Pancreas (tissue), 10 donors: Measurements from ENCODE around the gene RPS3A. TPM values are rescaled to one million over a fixed set of nuclear protein-coding genes. Genes with fewer than 3 reads are reported as not detected.
"Not testable (repeated sequence)": the region's sequence is repeated elsewhere in the genome, so short reads cannot be mapped to it uniquely, and the experiment has no call there.

ENCODE experiments used
- ATAC-seq, 4 donors: fragments of 200-7000 bp; cut with Tn5 transposase; one replicate each; pipeline versions ENCODE4 v1.8.0 to v1.9.1; 2020; ENCODE audit warnings: mild to moderate bottlenecking in 4 of 4, moderate library complexity in 4 of 4
- DNase-seq, 6 donors: peaks; one replicate each; pipeline ENCODE4 v3.0.0-alpha.2; 2020
- FAIRE-seq: peaks from 2 replicates; lab custom pipeline; 2012; peaks lifted over from hg19 to GRCh38; lab: Jason Lieb, UNC
- H3K27ac ChIP-seq, 4 donors: fragments of 200-600 bp; sonication (generic); 1 replicate in 3 of 4; 2 replicates in 1 of 4; pipeline versions ENCODE4 v1.5.0 to v1.8.0; 2020
- H3K27me3 ChIP-seq, 4 donors: fragments of 200-600 bp; one replicate each; pipeline ENCODE4 v1.8.0; 2021
- H3K36me3 ChIP-seq, 3 donors: fragments of 200-600 bp; sonication (generic) in 1 of 3; one replicate each; pipeline versions ENCODE4 v1.5.0 to v1.8.0; 2020 to 2021
- H3K4me1 ChIP-seq, 3 donors: fragments of 200-600 bp; one replicate each; pipeline ENCODE4 v1.8.0; 2021
- H3K4me3 ChIP-seq, 4 donors: fragments of 200-600 bp; sonication (generic) in 2 of 4; one replicate each; pipeline versions ENCODE4 v1.5.0 to v1.8.0; 2020 to 2021
- H3K9me3 ChIP-seq, 4 donors: fragments of 200-600 bp; one replicate each; pipeline ENCODE4 v1.8.0; 2021
- CTCF ChIP-seq, 4 donors: fragments of 200-600 bp; sonication (generic) in 3 of 4; IDR thresholded peaks; one replicate each; pipeline versions ENCODE4 v1.5.0 to v1.8.0; 2021; ENCODE audit warnings: antibody characterized with exemption in 4 of 4
- WGBS, 2 donors: extraction: QIAGEN DNeasy Blood & Tissue Kit; methylation state at CpG; one replicate each; pipeline ENCODE4 v1.1.7; 2013; 5-methylcytosine and 5-hydroxymethylcytosine counted together
- intact Hi-C, 3 donors: fragments of 100-400 bp; cut with DNase I; formaldehyde crosslinking; loops; one replicate each; pipeline versions ENCODE4 v1.11.1 to v1.14.2; 2022
- polyA plus RNA-seq, 2 donors: library from polyadenylated mRNA; stranded (reverse); fragments of 200-250 nt; gene quantifications; one replicate each; pipeline ENCODE4 v1.2.3, GENCODE V29; 2013
- total RNA-seq, 6 donors: library from RNA; stranded (reverse); fragmentation: NEBNext Ultra II Directional in 4 of 6; extraction: Animal tissue kit (Norgen Biotek cat#: 25700) in 4 of 6; gene quantifications; one replicate each; pipeline versions ENCODE4 v1.2.1 to v1.2.4, GENCODE V29; 2021 to 2023
- donor health status: healthy with polysubstance abuse.
- donor health status: DM: no; HTN: no; CAD: no; lungs with moderate emphysema.
- donor health status: DM: no; HTN: no; CAD: no.
- donor health status: control.
- donor health status: control.
- donor health status: Bipolar disorder and iron deficiency.
- donor health status: DM: yes; HTN: yes; CAD: no.
- donor health status: DM: no; HTN: no; CAD: no.
- donor health status: DM: no; HTN: no; CAD: no.
- donor health status: DM: yes; HTN: yes; CAD: no.

The RPS3A gene
- total and polyA plus RNA-seq, 8 donors = 882 to 1,850 (median 1,495) TPM

- Histone ChIP-seq H3K27ac (no peak overlapping the region), H3K27me3 (no peaks in the 10 kb centered on the region)
- no peak for FAIRE-seq
Measured at GRCh38 chr4:151074416-151074916, 25.0 kb upstream of the RPS3A start.

GRCh38 chr4:151077978-151078377 is 21.4 kb upstream of the RPS3A start:
- DNase-seq, H3K36me3 ChIP-seq, H3K27ac ChIP-seq, FAIRE-seq, H3K27me3 ChIP-seq, H3K9me3 ChIP-seq, H3K4me1 ChIP-seq, intact Hi-C loops, ATAC-seq, H3K4me3 ChIP-seq: not testable (repeated sequence)
- WGBS, 2 donors = 72 to 74% methylated on average over 2 of the region's 2 CpGs

More at GRCh38 chr4:151074416-151074916, 25.0 kb upstream of the RPS3A start:
- DNase-seq (no peak), ATAC-seq (no peak)
- Histone ChIP-seq H3K9me3 (no peaks in the 10 kb centered on the region), H3K4me1 (no peaks in the 10 kb centered on the region), H3K4me3 (no peak overlapping the region), H3K36me3 (no peaks in the 10 kb centered on the region)
- intact Hi-C loops = no loop called here
- TF ChIP-seq CTCF (IDR thresholded peaks at IDR 0.05) = no peak

- ATAC-seq (no peak), FAIRE-seq (no peak), DNase-seq (no peak)
- Histone ChIP-seq H3K4me1 (no peaks in the 10 kb centered on the region), H3K27me3 (no peaks in the 10 kb centered on the region), H3K27ac (no peak overlapping the region), H3K9me3 (no peaks in the 10 kb centered on the region), H3K36me3 (no peaks in the 10 kb centered on the region), H3K4me3 (no peak overlapping the region)
- no peak for TF ChIP-seq CTCF (IDR thresholded peaks at IDR 0.05)
- intact Hi-C loops = no loop called here
- 69 to 76% methylated on average over 8 of the region's 8 CpGs for WGBS, 2 donors
Measured at GRCh38 chr4:151087467-151087866, 12.0 kb upstream of the RPS3A start.

- intact Hi-C loops = no loop called here
- Histone ChIP-seq H3K4me3 (no peak overlapping the region), H3K27ac (no peak overlapping the region), H3K9me3 (no peaks in the 10 kb centered on the region), H3K4me1 (no peaks in the 10 kb centered on the region), H3K27me3 (no peaks in the 10 kb centered on the region), H3K36me3 (no peaks in the 10 kb centered on the region)
- DNase-seq (no peak), FAIRE-seq (no peak), ATAC-seq (no peak)
- TF ChIP-seq CTCF (IDR thresholded peaks at IDR 0.05) = no peak
- 89 to 90% methylated on average over 2 of the region's 2 CpGs for WGBS, 2 donors
Measured at GRCh38 chr4:151091047-151091446, 8.4 kb upstream of the RPS3A start.

GRCh38 chr4:151092488-151092887 is 6.9 kb upstream of the RPS3A start:
- Histone ChIP-seq H3K27ac (no peak overlapping the region), H3K4me3 (no peak overlapping the region), H3K9me3 (no peaks in the 10 kb centered on the region), H3K27me3 (no peaks in the 10 kb centered on the region), H3K36me3 (no peaks in the 10 kb centered on the region), H3K4me1 (no peaks in the 10 kb centered on the region)
- TF ChIP-seq CTCF (IDR thresholded peaks at IDR 0.05) = no peak
- intact Hi-C loops = no loop called here
- ATAC-seq (no peak), DNase-seq (no peak), FAIRE-seq (no peak)
- 56 to 64% methylated on average over 3 of the region's 3 CpGs for WGBS, 2 donors
